AML-193 (cell line): Measurements from ENCODE around the gene KRTAP10-12.

Experiments used
- DNase-seq, 2 experiments: peaks; one replicate each; lab custom pipeline; 2025; lab: John Stamatoyannopoulos, UW

Gene KRTAP10-12

DNA sequence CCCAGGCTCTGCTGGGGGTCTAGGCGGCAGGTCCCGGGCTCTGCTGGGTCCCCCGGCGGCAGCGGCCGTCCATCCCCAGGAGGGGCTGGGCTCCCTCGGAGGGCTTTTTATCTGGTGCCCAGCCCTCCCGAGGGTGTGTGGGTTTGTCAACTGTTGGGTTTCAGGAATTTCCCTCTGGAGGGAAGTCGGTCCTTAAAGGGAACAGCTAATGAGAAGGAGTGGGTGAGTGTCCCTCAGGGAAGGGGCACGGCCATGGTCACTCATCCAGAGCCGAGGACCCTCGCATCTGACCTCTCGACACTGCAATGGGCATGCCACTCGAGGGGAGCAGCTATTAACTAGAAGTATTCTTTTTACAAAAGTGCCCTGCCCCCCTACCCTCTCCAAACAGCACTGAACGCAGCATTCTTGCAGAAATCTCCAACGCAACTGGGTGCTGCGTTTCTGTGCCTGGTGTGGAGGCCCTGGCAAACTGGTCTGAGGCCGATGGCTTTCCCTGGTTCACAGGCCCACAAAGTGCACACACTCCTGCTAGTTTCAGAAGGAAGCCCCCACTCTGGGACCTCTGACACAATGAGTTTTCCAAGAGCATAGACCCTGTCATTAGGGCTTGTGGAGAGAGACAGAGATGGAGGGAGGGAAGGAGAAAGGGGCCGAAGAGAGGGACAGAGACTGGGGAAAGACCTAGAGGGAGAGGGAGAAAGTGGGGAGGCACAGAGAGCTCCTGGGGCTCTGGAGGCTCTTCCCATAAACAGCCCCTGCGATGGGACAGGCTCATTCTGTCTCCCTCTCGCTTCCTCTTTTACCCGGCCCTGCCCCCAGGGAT is 15.4 kb downstream of the KRTAP10-12 start:
- DNase-seq = no peak

- no peak for DNase-seq
These were observed 16.2 kb downstream of the KRTAP10-12 start for GRCh38 chr21:44713130-44713529.

DNA sequence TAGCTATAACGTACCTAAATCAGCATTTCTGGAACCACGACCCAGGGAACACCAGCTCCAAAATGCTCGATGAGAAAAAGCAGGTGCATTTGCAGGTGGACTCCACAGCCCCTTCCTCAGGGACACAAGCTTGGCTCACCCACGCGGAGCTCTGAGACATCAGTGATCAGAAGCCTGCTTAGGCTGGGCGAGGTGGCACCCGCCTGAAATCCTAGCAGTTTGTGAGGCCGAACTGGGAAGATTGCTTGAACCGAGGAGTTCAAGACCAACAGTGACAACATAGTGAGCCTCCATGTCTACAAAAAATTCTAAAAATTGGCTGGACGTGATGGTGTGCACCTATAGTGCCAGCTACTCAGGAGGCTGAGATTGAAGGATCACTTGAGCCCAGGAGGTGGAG is 16.9 kb downstream of the KRTAP10-12 start:
- DNase-seq = no peak

DNA sequence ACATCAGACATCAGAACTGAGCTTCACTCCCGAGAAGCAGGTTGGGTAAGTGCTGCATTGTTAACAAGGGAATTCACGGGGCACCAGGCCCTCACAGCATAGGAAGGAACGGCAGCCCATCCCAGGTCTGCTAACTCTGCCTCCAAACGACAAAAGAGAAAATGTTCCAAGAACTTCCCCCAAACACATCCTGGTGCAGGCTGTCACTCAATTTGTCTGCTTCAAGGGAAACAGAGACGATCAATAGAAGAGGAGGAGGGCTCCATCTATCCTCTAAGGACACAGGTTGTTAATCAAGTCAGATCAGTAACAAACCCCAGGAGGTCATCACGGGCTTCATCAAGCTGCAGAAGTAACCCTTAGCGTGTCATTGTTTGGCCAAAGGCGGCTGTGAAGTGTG is 17.9 kb downstream of the KRTAP10-12 start:
- DNase-seq = no peak

GRCh38 chr21:44716984-44717383 is 20.0 kb downstream of the KRTAP10-12 start:
- no peak for DNase-seq

GRCh38 chr21:44718093-44718492 is 21.1 kb downstream of the KRTAP10-12 start:
- no peak for DNase-seq

- DNase-seq = no peak
These were observed 21.6 kb downstream of the KRTAP10-12 start for GRCh38 chr21:44718571-44718970.

DNA sequence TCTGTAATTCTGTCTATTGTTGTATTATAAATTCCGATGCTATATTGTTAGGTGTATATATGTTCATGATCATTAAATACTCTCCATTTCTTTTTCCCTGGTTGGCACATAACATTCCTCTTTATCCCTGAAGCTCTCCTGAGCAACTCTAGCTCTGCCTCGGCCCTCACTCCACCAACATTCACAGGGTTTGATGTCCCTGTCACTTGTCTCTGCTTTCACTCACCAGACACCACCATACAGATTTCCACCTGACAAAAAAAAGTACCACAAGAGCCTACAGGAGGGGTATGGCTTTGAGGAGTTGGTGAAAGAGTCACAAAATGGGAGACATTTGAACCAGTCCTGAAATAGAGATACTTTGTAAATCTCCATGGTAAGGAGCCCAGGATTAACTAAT is 23.2 kb downstream of the KRTAP10-12 start:
- no peak for DNase-seq

GRCh38 chr21:44722731-44723130 is 25.8 kb downstream of the KRTAP10-12 start:
- no peak for DNase-seq

GRCh38 chr21:44723177-44724131 is 26.5 kb downstream of the KRTAP10-12 start:
- no peak for DNase-seq

GRCh38 chr21:44724196-44724595 is 27.2 kb downstream of the KRTAP10-12 start:
- DNase-seq = no peak

GRCh38 chr21:44724926-44725325 is 28.0 kb downstream of the KRTAP10-12 start:
- DNase-seq = no peak

DNA sequence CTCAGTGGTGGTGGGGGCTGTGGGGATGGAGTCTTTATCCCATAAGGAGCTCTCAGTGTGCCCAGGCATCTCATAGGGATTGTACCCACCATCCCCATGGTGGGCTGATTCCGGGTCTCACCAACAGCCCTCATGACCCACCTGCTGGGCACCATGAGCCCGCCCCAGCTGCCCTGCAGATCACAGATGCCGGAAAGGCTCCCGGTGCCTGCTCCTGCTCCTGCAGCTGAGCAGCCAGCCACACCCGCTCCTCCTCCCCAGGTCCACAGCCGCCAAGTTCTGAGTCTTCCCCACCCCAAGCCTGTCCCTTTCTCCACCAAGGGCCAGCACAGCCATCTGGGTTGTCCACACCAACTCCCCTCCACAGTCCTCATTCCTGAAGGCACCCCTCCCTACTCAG is 29.9 kb downstream of the KRTAP10-12 start:
- no peak for DNase-seq

DNA sequence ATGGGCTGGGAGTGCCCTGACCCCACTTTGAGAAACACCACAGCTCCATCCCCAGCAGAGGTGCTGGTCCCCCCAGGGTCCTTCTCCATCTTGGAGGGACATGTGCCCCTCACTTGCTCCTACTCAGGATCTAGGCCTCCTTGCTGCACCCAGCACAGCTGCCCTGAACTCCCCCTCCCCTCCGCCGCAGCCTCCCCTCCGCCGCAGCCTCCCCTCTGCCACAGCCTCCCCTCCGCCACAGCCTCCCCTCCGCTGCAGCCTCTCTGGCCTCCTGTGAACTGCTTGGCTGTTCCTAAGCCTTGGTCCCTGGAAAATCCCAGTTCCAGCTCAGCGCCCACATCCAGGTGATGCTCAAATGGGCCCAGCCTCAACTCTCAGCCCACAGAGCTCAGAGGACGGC is 30.3 kb downstream of the KRTAP10-12 start:
- DNase-seq = no peak

GRCh38 chr21:44727757-44728156 is 30.8 kb downstream of the KRTAP10-12 start:
- DNase-seq = no peak

DNA sequence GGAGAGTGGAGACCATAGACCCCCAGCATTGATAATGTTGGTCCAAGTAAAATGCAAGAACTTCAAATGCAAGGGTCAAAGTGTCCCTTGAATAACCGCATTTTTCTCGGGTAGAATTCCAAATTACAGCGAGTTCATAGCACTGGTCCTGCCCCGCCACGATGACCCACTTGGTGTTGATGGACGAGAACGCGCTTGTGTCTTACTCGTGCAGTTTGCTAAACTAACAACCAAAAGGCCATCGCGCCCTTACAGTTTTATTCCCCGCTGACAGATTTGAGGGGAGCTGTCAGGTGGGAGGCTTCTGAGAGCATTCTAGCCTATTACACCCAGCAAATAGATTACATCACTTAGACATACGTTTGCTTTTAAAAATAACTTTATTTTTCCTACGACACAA is 31.7 kb downstream of the KRTAP10-12 start:
- no peak for DNase-seq

DNA sequence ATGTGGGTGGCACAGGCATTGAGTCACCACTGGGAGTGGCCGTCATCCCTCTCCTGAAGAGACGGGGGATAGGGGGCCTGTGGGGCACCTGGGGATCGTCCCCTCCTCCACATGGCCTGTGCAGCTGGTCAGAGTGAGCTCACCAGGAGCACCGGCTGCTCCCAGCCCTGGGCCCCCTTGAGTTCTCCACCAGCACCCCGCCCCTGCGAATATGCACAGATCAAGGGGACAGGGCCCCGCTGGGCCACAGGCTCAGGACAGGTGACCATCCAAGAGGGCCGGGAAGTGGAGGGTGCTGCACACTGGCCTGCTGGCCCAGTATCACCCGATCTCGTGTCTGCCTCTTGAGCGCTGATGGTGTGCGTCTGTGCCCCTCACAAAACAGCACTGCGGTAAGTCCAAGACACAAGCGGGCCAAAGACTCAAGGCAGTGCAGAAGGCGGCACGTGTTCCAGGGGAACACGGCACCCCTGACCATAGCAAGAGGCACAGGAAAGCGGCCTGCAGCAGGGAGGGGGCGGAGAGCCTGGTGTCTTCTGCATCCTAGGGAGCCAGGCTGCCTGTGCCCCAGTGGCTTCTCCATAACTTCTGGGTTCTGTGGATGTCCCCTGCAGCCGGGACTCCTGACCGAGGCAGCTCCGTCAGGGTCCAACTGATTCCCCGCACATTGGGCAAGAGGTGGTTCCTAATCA is 32.5 kb downstream of the KRTAP10-12 start:
- DNase-seq = no peak

DNA sequence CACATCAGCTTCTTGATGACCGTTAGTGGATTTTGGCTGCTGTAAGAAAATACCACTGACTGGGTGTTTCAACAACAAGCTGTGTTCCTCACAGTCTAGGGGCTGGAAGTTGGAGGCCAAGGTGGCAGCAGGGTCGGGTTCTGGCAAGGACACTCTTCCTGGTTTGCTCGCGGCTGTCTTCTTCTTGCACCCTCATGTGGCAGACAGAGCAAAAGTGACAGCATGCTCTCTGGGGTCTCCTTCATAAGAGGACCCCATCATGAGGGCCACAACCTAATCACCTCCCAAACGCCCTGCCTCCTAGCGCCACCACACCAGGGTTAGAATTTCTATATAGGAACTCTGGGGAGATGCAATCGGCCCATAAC is 33.0 kb downstream of the KRTAP10-12 start:
- DNase-seq = no peak

DNA sequence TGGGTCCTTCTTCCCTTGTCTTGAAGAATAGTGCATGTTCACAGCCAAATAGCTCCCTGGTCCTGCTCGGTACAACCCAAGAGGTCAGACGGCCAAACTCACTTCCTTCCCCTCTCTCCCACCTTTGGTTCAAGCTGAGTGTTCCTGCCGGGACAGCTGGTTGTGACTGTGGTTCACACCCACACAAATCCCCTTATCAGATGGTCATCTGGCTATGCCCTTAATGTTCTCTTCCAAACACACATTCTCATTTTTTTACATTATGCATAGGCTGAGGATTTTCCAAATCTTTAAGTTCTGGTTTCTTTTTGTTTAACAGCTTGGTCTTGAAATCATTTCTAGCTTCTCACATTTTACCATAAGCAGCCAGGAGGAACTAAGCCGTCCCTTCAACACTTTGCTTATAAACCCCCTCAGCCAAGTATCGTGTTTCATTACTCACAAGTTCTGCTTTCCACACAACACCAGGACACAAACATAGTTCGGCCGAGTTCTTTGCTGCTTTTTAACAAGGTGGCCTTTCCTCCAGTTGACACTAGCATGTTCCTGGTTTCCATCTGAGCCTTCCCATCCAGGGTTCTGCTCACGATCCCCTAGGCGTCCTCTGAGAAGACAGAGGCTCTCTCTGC is 34.1 kb downstream of the KRTAP10-12 start:
- no peak for DNase-seq

GRCh38 chr21:44732263-44732662 is 35.3 kb downstream of the KRTAP10-12 start:
- no peak for DNase-seq

DNA sequence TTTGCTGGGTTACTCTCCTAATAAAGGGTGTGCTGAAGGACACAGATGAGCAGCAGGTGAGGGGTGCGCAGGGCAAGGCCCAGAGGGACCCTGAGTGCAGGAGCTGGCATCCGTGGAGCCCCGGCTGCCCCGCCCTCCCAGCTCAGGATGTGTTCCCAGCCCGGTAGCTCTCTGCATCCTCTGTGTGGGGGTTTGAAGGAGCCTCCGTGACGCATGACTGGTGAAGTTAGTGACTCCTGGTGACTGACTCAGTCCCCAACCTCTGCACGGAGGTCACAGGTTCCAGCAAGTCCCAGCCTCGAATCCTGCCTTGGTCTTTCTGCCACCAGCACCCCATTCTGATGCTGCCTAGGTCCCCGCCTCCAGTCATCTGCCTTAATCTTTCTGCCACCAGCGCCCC is 36.0 kb downstream of the KRTAP10-12 start:
- no peak for DNase-seq
